ENCODE measurements around the gene CCDC92.
"Not testable (repeated sequence)": the region's sequence is repeated elsewhere in the genome, so short reads cannot be mapped to it uniquely, and the experiment has no call there.

CCDC92 gene

DNA sequence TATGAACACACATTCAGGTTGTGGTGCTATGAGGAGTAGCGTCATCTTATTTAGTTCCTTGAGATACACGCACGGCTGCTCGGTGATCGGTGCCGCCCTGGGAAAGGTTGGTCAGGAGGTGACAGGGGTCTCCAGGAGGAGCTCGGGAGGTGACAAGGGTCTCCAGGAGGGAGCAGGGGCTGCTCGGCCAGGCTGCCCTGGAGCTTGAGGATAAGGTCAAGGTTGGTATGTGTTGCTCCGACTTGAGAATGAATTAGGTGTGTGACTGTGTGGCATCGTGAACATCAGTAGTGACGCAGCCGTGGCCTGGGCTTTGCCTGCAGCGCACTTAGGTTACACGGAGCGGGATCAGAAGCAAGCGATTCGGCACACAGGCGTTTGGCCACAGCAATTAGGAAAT is 36.2 kb downstream of the CCDC92 start:
- DNase-seq (ENCODE audit: low read depth): no peak

DNA sequence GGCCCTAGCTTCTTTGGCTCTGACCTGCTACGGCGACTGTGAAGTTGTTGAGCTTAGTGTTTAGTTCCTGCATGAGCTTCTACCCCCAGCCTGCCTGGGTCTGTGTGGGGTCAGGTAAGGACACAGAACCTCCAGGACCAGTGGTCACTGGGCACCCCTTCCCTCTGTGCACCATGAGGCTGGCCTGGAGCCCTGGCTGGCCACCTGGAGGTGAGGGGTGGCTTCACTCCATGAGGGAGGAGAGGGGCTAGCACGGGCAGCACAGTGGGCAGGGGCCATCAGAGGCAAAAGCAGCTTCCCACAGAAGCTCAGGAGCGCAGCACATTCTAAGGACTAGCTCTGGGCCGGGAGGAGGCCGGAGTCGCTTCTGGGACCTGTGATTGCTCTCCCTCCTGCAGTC is 36.7 kb downstream of the CCDC92 start:
- DNase-seq (ENCODE audit: low read depth): no peak

DNA sequence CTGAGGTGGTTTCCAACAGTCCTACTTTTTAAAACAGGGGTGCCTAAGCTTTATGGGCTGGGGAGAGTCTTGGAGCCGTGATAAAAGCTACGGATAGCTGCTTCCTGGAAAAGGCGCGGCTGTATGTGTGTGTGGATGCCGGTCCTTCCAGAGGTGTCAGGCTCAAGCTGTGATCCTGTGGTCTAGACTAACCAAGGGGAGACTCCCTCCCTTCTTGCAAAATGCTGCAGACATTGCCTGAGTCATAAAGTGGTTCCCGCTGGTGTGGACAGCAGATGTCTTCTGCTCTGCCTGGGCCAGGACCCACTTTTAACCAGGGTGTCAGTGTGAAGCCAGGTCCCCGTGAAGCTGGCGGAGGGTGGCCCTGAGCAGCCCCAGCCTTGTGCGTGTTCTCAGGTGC is 37.8 kb downstream of the CCDC92 start:
- DNase-seq (ENCODE audit: low read depth): no peak

DNA sequence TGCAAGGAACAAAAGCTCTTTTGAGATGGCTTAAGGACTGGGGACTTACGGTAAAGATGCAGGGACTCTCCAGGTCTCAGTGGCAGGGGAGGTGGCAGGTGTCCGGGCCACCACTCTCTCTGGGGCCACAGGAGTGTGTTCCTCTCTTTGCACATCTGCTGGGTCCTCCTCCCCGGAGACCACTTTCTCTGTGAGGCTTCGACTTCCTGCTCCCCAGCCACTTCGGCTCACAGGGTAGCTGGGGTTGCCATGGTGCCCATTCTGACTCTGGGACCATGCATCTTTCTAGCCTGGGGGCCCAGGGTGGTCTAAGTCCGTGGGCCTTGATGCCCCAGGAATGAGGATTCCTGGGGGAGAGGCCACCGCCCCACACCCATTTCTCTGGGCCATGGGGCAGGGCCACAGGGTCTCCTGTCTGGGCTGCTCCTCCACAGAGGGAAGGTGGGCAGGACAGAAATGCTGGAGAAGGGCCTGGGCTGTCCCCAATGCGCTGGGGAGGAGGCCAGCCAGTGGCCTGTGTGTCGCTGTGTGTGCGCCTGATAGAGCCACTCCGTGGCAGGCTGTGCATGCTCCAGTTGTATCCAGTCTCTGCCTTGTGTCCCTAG is 38.5 kb downstream of the CCDC92 start:
- DNase-seq (ENCODE audit: low read depth): no peak

DNA sequence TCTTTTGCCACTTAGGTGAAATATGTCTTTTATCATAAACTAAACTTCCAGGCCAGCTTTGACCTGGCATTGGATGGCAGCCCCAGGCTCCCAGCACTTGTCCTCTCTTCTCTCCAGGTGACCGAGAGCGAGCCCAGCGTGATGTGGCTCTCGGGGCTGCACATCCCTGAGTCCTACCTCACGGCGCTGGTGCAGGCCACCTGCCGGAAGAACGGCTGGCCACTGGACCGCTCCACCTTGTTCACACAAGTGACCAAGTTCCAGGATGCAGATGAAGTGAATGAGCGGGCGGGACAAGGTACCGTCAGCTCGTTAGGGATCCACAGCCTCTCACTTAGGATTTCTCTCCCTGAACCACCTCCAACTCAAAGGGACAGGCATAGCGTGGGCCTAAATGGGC is 39.4 kb downstream of the CCDC92 start:
- DNase-seq (ENCODE audit: low read depth): no peak

DNA sequence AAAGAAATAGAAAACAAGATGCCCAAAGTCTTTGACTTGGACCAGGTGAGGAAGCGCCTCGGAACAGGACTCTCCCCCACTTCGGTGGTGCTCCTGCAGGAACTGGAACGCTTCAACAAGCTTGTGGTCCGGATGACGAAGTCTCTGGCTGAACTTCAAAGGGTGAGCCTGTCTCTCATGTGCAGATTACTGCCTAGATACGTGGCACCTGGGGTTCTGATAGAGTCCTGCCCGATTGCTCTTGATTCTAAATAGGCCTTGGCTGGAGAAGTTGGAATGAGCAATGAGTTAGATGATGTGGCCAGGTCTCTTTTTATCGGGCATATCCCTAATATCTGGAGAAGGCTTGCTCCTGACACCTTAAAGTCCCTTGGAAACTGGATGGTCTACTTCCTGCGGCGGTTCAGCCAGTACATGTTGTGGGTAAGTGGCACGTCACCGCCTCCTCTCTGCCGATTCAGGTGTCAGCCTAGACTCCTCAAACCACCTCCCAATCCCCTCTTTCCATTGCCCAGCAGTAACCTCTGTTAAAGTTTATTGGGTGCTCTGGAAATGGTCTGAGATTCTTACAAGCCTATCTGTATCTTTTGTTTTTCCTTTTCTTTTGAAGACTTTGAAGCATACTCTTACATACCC is 40.8 kb downstream of the CCDC92 start:
- no peak for DNase-seq (ENCODE audit: low read depth)

DNA sequence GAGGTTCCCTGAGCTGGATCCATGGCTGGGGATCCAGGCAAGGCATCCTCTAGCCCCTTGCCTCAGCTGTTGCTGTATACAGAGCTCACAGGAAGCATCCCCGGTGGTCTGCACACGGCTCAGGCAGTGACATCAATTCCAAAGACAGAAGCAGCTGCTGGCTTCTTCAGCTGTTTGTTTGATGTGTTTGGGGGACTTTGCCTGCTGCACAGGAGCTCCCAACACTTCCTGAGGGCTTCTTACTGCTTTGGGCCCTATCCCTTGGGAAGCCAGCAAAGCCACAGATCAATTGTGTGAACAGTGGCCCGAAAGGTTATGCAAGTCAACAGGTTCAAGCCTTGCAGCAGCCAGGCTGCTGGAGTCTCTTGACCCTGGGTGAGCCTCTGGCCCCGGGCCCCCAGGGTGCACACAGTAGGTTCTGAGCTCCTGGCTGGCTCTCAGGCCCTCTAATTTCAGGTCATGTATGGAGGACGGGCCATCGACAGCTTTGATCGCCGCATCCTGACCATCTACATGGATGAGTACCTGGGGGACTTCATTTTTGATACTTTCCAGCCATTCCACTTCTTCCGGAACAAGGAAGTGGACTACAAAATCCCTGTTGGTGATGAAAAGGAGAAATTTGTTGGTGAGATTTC is 42.6 kb downstream of the CCDC92 start:
- no peak for DNase-seq (ENCODE audit: low read depth)

DNA sequence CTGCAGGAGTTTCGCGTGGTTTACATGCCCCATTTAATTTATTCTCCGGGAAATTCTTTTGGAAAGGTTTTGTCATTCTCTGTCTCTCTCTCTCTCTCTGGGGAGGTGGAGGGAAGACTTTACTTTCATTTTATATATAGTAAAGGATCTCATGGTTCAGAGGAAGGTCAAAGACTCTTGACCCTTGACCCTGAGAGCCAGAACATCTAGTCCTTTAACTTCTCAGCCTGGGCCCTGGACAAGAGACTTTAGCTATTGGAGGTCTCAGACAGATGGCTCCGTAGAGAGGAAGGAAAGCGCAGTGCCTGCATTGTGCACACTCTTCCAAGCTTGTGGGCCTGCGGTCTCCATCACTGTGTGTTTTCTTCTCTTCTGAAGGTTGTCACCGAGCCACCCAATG is 43.7 kb downstream of the CCDC92 start:
- DNase-seq (ENCODE audit: low read depth): no peak

DNA sequence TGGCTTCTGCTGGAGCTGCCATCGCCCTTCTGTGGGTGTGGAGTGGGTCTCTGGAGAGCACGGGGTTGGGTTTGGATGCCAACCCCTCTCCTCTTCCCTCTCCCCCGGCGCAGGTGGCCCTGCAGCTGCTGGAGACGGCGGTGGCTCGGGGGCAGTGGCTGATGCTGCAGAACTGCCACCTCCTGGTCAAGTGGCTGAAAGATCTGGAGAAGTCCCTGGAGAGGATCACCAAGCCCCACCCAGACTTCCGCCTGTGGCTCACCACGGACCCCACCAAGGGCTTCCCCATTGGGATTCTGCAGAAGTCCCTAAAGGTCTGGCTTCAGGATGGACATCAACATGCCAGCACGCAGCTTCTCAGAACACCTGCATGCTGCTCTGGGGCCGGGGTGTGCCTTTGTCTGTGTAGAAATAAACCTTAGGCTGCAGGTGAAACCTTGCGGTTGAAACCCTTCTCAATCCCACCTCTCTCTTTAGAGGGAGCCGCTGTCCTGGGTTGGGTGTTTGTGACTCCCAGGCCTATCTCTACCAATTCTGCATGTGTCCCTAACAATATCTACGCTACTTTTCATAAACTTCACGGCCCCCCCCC is 44.3 kb downstream of the CCDC92 start:
- no peak for DNase-seq (ENCODE audit: low read depth)

DNA sequence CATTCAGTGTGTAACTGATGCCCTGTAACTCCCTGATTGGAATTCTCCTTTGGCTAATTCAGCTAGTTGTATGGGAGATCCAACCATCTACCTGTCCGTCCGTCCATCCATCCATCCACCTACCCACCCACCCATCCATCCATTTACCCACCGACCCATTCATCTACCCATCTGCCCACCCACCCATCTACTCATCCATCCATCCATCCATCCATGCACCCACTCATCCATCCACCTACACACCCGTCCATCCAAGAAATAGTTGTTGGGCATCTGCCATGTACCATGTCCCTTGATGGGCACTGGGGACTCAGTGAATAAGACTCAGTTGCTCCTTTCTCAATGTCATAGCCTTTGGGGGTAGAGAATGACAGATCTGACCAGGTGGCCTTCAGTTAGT is 48.1 kb downstream of the CCDC92 start:
- no peak for DNase-seq (ENCODE audit: low read depth)

DNA sequence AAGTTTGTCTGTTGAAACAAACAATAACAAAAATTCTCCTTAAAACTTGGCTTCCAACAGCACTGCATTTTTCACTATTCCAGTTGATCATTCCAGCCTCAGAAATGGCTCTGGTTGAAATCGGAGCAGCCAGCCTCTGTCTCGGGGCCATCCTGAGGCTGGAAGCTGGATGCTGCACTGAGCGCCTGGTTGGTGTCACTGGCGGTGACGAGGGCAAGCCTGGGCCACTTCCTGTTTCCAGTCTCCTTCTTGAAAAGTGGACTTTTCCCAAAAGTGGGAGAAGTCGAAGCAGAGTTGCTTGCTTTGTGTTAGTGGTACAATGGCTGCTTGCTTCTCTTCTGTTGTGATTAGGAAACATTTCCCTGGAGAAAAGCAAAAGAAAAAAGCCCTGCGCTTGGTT is 48.7 kb downstream of the CCDC92 start:
- no peak for DNase-seq (ENCODE audit: low read depth)

DNA sequence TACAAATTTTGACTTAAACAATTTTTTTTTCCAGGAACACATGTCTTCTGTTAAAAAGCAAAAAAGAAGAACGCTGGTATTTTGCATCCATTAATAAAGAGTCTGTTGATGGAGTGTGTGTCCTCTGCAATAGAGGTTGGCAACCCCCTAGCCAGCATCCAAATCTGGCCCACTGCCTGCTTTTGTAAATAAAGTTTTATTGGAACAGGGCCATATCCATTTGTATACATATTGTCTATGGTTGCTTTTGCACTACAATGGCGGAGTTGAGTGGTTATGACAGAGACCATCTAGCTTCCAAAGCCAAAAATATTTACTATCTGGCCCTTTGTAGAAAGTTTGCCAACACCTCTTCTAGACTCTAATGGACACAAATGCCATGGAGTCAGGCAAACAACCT is 49.6 kb downstream of the CCDC92 start:
- no peak for DNase-seq (ENCODE audit: low read depth)

DNA sequence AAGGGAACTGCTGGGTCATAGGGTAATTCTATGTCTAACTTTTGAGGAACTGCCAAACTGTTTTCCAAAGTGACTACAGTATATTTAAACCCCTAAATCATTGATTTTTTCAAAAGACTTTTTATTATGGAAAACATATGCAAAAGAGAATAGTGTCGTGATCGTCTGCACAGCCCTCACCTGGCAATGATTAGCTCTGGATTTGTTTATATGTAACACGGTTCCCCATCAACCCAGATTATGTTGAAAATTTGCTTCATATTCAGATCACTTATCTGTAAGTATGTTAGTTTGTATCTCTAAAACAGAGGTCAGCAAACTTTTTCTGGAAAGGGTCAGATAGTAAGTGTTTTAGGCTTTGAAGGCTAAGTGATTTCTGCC is 52.7 kb downstream of the CCDC92 start:
- no peak for DNase-seq (ENCODE audit: low read depth)

DNA sequence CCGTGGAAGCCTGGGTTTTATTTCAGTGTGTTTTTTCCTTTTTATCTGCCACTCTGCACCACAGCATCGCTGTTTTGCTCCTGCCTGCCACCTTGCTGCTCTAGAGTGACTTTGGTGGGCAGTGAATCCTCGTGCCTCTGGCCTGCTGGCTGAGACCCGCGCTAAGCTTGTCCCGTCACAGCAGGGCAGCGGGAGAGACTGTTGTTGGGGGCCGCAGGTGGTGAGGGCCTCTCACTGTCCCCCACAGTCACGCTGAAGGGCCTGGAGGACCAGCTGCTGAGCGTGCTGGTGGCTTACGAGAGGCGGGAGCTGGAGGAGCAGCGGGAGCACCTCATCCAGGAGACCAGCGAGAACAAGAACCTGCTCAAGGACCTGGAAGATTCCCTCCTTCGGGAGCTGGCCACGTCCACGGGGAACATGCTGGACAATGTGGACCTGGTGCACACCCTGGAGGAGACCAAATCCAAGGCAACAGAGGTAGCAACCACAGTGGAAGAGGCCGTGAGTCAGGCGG is 55.2 kb downstream of the CCDC92 start:
- DNase-seq (ENCODE audit: low read depth): no peak

DNA sequence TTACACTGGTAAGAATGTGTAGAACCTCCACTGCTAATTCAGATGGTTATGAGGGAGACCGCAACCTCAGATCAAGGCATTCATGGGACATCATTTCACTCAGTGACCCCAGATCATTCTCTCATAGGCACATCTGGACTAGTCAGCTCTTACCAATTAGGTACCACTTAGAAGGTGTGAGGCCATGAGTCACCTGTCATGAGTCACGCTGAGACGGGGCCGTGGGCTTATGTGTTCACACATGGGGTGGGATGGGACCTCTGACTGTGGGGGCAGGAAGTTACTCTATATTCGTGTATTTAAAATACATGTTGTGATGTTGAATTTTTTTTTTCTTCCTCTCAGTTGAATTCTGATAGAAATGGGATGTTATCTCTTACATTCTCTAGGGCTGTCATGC is 55.9 kb downstream of the CCDC92 start:
- peak; percentile 56 for DNase-seq (ENCODE audit: low read depth)

DNA sequence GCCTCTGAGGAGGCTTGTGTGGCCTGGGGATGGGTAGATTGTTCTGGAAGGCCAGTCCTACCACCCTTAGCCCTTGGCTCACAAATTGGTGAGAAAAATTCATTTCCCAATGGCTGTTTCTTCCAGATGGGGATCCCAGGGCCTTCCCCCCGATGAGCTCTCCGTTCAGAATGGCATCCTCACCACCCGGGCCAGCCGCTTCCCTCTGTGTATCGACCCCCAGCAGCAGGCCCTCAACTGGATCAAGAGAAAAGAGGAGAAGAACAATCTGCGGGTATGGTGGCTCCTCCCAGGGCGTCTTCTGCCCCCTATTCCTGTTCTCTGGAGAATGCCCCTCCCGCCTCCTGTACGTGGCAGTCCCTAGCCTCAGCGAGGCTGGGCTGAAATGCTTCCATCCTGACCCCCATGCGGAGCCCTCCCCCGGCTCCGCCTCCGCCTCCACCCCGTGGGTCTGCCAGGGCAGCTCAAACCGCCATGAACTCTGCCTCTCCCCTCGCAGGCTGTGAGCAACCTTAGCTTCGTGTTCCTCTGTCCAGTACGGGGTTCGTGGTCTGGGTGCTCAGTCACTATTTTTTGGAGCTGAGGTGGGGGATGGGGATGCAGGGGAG is 57.8 kb downstream of the CCDC92 start:
- no peak for DNase-seq (ENCODE audit: low read depth)

DNA sequence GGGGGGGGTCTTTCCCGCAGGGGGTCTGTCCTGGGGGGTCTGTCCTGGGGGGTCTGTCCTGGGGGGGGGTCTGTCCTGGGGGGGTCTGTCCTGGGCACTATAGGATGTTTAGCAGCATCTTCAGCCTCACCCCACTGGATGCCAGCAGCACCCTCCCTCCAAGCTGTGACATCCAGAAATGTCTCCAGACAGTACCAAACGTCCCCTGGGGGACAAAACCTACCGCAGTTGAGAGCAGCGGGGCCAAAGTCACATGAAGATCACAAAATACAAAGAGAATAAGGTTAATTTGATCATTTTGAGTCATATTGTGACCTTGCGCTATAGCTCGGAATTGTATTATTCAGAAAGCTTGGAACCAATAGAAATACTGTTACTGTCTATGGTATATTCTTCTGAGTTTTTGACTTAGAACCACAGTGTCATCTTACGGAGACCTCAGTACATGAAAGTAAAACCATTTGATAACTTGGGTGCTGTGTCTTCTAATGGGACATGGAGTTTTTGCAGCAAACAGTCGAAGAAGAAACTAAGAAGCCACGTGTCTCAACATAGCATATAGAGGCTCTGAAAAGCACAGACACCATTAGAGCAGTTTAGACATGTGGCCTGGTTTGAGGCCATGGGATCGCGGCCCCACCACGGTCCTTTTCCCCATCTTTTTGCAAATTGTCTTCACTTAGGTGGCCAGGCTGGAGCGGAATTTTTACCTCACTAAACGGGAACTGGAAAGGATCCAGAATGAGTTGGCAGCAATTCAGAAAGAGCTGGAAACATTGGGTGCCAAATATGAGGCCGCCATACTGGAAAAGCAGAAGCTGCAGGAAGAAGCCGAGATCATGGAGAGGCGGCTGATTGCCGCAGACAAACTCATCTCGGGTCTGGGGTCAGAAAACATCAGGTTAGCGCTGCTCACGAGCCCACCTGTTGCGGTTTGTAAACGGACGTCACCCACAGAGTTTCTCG is 59.9 kb downstream of the CCDC92 start:
- no peak for DNase-seq (ENCODE audit: low read depth)

DNA sequence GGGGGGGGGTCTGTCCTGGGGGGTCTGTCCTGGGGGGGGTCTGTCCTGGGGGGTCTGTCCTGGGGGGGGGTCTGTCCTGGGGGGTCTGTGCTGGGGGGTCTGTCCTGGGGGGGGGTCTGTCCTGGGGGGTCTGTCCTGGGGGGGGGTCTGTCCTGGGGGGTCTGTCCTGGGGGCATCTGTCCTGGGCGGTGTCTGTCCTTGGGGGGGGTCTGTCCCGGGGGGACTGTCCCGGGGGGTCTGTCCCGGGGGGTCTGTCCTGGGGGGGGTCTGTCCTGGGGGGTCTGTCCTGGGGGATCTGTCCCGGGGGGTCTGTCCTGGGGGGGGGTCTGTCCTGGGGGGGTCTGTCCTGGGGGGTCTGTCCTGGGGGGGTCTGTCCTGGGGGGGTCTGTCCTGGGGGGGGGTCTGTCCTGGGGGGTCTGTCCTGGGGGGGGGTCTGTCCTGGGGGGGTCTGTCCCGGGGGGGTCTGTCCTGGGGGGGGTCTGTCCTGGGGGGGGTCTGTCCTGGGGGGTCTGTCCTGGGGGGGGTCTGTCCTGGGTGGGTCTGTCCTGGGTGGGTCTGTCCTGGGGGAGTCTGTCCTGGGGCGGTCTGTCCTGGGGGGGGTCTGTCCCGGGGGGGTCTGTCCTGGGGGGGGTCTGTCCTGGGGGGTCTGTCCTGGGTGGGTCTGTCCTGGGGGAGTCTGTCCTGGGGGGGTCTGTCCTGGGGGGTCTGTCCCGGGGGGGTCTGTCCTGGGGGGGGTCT is 60.8 kb downstream of the CCDC92 start:
- DNase-seq (ENCODE audit: low read depth): not testable (repeated sequence)

DNA sequence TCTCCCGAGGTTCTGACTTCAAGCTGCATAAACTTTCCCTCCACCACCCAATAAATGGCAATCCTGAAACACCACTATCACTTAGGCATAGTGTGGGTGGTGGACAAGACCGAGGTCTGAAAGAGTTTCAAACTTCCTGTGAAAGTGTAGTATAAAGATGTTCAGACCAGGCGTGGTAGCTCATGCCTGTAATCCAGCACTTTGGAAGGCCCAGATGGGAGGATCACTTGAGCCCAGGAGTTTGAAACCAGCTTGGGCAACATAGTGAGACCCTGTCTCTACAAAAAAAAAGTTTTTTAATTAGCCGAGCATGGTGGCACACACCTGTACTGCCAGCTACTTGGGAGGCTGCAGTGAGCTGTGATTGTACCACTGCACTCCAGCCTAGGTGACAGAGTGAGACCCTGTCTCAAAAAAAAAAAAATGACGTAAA is 61.9 kb downstream of the CCDC92 start:
- DNase-seq (ENCODE audit: low read depth): no peak

DNA sequence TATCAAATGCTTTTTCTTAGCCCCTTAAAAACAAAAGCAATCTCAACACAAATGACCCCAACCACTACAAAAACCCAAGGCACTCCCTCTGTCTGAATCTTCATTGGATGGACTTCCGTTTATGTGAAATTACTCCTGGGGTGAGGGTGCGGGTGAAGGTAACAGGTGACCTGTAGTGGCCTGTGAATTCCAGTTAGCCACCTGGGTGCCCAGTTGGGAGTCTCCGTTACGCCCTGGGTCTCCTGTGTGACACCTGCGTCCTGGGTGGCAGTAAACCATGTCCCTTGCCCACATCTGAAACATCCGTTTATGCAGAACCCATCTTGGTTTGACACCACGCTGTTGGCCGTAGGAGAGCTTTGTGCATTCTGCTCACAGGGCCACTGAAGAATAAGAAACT is 62.6 kb downstream of the CCDC92 start:
- no peak for DNase-seq (ENCODE audit: low read depth)

All from stimulated activated CD8-positive, alpha-beta memory T cell treated with anti-CD3 and anti-CD28 coated beads, Interleukin-12 subunit alpha, Interleukin-12 subunit beta, amount 100 ng/mL, for 4 hours (primary cell).